A673 (cell line): ENCODE measurements around the gene DIRAS1. TPM values are rescaled to one million over a fixed set of nuclear protein-coding genes. Genes with fewer than 3 reads are reported as not detected.

Source experiments
- BruUV-seq: library from RNA; stranded (reverse); fragments of 400-500 nt; replicated peaks from 2 replicates; lab custom pipeline; 2021; lab: Mats Ljungman, UMichigan
- CTCF ChIA-PET: fragments of 300-600 bp; sonication (Branson Sonifier 250); formaldehyde crosslinking; loops from one replicate; lab custom pipeline; 2022; ENCODE audit warnings: antibody characterized with exemption; lab: Charles Lee
- POLR2A ChIA-PET: fragments of 300-600 bp; sonication (Branson Sonifier 250); formaldehyde crosslinking; loops from one replicate; lab custom pipeline; 2022; ENCODE audit warnings: antibody characterized with exemption; ENCODE audit not compliant: low non-redundant PET; lab: Charles Lee
- DNase-seq: peaks from one replicate; pipeline ENCODE4 v3.0.0-alpha.2; 2015; ENCODE audit warnings: low spot score
- H3K27ac ChIP-seq: fragments of 200-600 bp; sonication (generic); 2 replicates; pipeline ENCODE4 v1.5.1; 2016; ENCODE audit warnings: mixed run types, low read depth, mild to moderate bottlenecking, mixed read lengths, antibody characterized with exemption, low read length; ENCODE audit not compliant: poor library complexity, severe bottlenecking
- H3K27me3 ChIP-seq: fragments of 200-600 bp; sonication (generic); replicated peaks from 2 replicates; pipeline ENCODE4 v1.6.1; 2017; ENCODE audit warnings: mixed run types, low read depth, mild to moderate bottlenecking, mixed read lengths, antibody characterized with exemption, low read length; ENCODE audit not compliant: insufficient read depth, poor library complexity
- H3K36me3 ChIP-seq: fragments of 200-600 bp; sonication (generic); 2 replicates; pipeline ENCODE4 v1.6.1; 2016; ENCODE audit warnings: mixed run types, mild to moderate bottlenecking, mixed read lengths, antibody characterized with exemption, low read length; ENCODE audit not compliant: insufficient read depth, poor library complexity, severe bottlenecking
- H3K4me1 ChIP-seq: fragments of 200-600 bp; sonication (generic); 2 replicates; pipeline ENCODE4 v1.6.1; 2017; ENCODE audit warnings: mixed run types, mild to moderate bottlenecking, mixed read lengths, antibody characterized with exemption, low read length; ENCODE audit not compliant: insufficient read depth, poor library complexity, severe bottlenecking
- H3K4me3 ChIP-seq: fragments of 200-600 bp; sonication (generic); 2 replicates; pipeline ENCODE4 v1.5.1; 2016; ENCODE audit warnings: low read depth, mixed run types, mild to moderate bottlenecking, mixed read lengths, low read length; ENCODE audit not compliant: poor library complexity, severe bottlenecking
- H3K9me3 ChIP-seq: fragments of 200-600 bp; sonication (generic); 2 replicates; pipeline ENCODE4 v1.6.1; 2016; ENCODE audit warnings: mixed run types, low read depth, mild to moderate bottlenecking, mixed read lengths, antibody characterized with exemption, low read length; ENCODE audit not compliant: poor library complexity, severe bottlenecking
- CTCF ChIP-seq: fragments of 300-800, 200-600 bp; sonication (generic); conservative IDR thresholded peaks from 2 replicates; pipeline ENCODE4 v1.5.1; 2017; ENCODE audit warnings: low read depth, mild to moderate bottlenecking, antibody characterized with exemption, low read length, moderate library complexity, mixed read lengths
- EZH2 ChIP-seq: fragments of 200-600 bp; sonication (generic); IDR thresholded peaks from 2 replicates; pipeline ENCODE4 v1.6.1; 2017; ENCODE audit warnings: borderline replicate concordance, low read depth, mild to moderate bottlenecking, mixed read lengths, antibody characterized with exemption, low read length; ENCODE audit not compliant: poor library complexity, severe bottlenecking
- intact Hi-C: fragments of 100-400 bp; cut with micrococcal nuclease; formaldehyde crosslinking; loops from one replicate; pipeline ENCODE4 v1.10.0; 2022; ENCODE audit not compliant: unreplicated experiment
- total RNA-seq: library from RNA; stranded (reverse); gene quantifications from 2 replicates; pipeline ENCODE4 v1.2.3, GENCODE V29; 2021

Gene DIRAS1
- total RNA-seq, 1 experiment from 2014 or later, result 36.8 TPM

GRCh38 chr19:2765376-2765775 is 44.2 kb upstream of the DIRAS1 start:
- intact Hi-C loops, result no loop called here
- BruUV-seq, result no TSS peak
- TF ChIP-seq EZH2, result no peak
- no peak for TF ChIP-seq CTCF
- Histone ChIP-seq H3K27ac (no peak overlapping the region), H3K4me1 (no peaks in the 10 kb centered on the region), H3K36me3 (peaks cover 45% of the 10 kb centered on the region), H3K9me3 (no peaks in the 10 kb centered on the region), H3K27me3 (no peaks in the 10 kb centered on the region), H3K4me3 (no peak overlapping the region)
- ChIA-PET POLR2A (no interaction called here), CTCF (no interaction called here)
- no peak for DNase-seq

DNA sequence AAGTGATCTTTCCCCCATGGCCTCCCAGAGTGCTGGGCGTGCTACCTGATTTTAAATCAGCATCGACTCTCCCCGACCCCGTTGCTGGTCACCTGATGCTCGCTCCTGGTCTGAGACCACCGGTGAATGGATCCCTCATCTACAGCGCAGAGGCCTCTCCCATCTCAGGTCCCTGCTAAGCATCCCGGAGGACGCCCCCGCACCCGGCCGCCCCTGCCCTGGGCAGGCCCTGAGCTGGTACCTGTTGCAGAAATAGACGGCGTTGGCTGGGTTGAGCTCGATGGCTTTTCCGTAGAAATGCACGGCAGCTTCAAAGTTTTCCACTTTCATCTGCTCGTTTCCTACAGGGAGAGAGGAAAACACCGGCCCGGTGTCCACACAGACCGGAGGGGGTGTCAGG is 43.8 kb upstream of the DIRAS1 start:
- H3K27ac ChIP-seq, result no peak overlapping the region
- POLR2A ChIA-PET, result no interaction called here
- H3K36me3 ChIP-seq, result peaks cover 45% of the 10 kb centered on the region
- TF ChIP-seq EZH2 (no peak), CTCF (no peak)
- DNase-seq, result no peak
- H3K9me3 ChIP-seq, result no peaks in the 10 kb centered on the region
- no peaks in the 10 kb centered on the region for H3K4me1 ChIP-seq
- CTCF ChIA-PET, result no interaction called here
- H3K27me3 ChIP-seq, result no peaks in the 10 kb centered on the region
- intact Hi-C loops, result no loop called here
- H3K4me3 ChIP-seq, result no peak overlapping the region
- BruUV-seq, result no TSS peak

DNA sequence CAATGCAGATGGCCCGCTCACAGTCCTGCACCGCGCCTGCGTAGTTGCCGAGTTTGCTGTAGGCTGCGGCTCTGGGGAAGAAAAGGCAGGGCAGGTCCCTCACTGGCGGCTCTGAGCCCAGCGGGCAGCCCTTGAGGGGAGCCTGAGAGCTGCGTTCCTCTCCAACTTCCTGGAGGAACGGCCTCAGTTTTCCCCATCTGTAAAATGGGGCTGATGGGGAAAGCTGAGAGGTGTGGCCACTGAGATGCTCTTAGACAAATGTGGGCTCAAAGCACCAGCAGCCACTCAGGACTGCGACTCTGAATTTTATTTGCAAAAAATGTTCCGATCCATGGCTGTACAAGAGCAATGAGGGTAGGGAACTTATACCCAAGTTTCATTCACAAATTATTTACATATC is 42.5 kb upstream of the DIRAS1 start:
- Histone ChIP-seq H3K27ac (no peak overlapping the region), H3K36me3 (peaks cover 49% of the 10 kb centered on the region), H3K27me3 (no peaks in the 10 kb centered on the region), H3K4me3 (no peak overlapping the region), H3K4me1 (no peaks in the 10 kb centered on the region), H3K9me3 (no peaks in the 10 kb centered on the region)
- CTCF ChIA-PET, result no interaction called here
- POLR2A ChIA-PET, result no interaction called here
- intact Hi-C loops, result no loop called here
- TF ChIP-seq CTCF, result no peak
- TF ChIP-seq EZH2, result no peak
- no TSS peak for BruUV-seq
- DNase-seq, result no peak
